Superior temporal gyrus (tissue), 1 donor: ENCODE results near the gene ARHGAP40.

Source experiments
- DNase-seq: peaks from one replicate; pipeline ENCODE4 v3.0.0-alpha.2; 2016; ENCODE audit errors: extremely low spot score

Gene ARHGAP40

GRCh38 chr20:38601216-38602184, at the start of gene ARHGAP40:
Gene ARHGAP40, plus strand, starts transcription at chr20:38601809.
- DNase-seq: no peak

GRCh38 chr20:38554986-38555385, 46.6 kb upstream of the ARHGAP40 start:
- no peak for DNase-seq

DNA sequence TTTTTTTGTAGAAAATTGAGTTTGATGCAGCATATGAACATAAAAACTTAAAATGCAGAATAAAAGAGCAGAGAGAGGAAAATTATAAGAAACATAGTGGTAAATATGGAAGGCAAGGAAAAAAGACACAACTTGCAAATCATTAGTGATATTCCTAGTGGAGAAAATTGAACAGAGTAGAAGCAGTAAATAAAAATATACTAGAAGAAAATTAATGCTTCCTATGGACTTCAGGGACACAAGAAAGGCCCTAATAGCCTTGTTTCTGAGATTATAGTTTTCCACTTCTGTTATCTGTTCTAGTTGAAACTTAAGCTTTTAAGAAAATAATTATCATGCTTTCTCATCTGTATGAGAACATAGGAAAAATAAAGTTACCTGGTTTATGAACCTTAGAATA, 46.2 kb upstream of the ARHGAP40 start:
- DNase-seq: no peak

DNA sequence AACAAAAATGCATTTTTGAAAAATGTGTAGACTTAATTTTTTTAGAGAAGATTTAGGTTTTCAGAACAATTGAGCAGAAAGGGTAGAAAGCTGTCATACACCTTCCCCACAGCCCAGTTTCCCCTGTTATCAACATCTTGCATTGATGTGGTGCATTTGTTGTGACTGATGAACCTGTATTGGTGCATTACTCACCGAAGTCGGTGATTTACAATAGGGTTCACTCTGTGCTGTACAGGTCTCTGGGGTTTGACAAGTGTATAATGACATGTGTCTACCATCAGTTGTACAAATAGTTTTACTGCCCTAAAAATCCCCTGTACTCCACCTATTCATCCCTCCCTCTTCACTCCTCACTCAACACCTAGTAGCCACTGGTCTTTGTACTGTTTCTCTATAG, 44.4 kb upstream of the ARHGAP40 start:
- DNase-seq: no peak

- no peak for DNase-seq
These were observed 42.8 kb upstream of the ARHGAP40 start for GRCh38 chr20:38558596-38559360.

DNA sequence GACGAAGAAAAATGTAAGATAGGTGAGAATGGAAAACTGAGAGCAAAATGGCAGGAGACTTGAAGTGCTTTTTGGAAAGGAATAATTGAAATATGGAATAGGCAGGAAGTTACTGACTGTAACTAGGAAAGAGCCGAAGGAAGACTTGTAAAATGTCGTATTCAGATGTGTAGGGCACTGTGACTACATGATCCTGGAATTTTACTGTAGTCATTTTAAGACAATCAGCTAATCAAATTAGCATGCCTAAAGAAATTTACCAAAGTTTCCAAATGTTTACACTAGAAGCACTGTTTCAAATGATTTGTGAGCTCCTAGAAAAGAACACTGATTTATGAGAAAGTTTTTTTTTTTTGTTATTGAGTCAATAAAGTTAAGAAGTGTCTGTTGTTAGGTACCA, 41.8 kb upstream of the ARHGAP40 start:
- no peak for DNase-seq

DNA sequence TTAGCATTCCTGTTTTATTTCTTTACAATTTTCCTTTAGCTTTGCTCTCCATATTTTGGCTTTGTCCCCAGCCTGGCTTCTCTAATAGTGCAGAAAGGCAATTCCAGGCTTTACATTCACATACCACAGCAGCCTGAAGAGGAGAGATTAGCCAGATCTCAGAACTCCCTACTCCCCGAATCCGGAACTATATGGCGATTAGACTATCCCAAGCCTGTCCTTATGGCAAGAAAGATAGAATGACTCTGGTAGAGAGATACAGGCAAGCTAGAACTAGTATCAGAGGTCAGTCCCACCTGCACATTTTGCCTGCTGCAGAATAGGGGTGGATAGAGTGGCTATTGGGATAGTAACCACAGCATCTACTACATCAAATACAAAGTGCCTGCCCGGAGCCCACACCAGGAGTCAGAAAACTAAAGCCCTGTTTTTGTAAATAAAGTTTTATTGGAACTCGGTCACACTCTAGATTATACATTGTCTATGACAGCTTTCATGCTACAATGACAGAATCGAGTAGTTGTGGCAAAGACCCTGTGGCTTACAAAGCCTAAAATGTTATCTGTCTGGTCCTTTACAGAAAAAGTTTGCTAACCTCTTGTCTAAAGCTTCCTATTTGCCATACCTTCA, 37.7 kb upstream of the ARHGAP40 start:
- no peak for DNase-seq

DNA sequence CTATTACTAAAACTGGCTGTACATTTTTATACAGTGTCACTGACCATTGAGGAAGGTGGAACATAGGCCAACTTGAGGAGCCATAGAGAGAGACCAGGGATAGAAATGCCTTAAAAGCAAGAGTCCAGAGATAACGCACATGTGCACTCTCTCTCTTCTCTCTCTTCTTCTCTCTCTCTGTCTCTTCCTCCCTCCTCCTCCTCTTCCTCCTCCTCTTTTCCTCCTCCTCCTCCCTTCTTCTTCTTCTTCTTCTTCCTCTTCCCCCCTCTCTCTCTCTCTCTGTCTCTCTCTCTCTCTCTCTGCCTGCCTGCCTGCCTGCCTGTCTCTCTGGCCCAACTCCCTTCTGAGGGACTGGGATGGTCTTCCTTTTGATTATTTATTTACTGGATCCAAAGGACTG, 36.9 kb upstream of the ARHGAP40 start:
- DNase-seq: no peak

- DNase-seq: no peak
These were observed 35.5 kb upstream of the ARHGAP40 start for GRCh38 chr20:38566036-38566598.

DNA sequence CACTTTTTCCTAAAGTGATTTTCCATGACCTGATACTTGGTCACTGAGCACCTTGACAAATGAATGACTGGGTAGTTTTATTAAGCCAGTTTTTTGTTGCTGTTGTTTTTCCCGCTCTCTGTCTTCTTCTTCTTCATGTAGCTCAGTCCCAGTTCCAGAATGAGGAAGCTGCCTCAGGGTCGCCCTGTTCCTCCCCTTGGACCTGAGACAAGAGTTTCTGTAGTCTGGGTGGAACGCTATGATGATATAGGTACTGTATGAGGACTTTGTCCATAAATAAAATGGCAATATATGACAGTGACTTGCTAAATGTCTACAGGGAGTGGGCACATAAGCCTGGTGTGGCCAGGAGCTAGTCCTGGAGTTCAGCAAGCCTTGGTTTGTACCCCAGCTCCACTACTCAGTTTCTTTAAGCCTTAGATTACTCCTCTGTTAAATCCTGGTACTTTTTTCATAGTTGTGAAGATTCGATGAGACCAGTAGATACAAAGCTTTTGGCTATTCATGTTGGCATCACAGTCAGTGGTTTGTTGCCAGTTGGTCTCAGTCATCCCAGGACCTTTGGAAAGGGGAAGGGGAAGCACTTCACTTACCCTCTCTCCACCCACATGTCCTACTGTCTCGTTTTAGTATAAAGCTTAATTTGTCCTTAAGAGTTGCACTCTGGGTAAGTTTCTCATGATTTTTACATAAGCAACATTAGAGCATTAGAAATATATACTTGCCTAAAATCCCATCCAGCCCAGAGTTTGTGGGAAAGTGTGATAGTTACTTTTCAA, 31.7 kb upstream of the ARHGAP40 start:
- no peak for DNase-seq

DNA sequence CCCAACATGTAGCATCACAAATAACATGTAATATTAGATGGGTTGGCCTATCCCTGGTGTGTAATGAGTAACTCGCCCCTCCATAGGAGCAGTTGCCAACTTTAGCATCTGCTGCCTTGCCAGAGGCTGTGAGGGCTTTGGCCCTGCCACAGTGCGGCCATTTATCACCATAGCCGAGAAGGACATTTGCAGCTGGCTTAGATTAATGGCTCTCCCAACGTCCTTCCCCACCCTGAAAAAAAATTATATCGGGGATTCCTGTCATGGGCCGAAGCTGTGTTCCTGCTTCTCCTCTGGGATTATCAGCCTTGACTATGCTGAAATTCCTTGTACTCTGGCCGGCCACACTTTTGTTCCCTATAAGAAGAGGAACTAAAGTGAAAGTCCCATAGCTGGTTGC, 28.2 kb upstream of the ARHGAP40 start:
- peak; percentile 37 for DNase-seq

GRCh38 chr20:38579219-38579910, 22.2 kb upstream of the ARHGAP40 start:
- no peak for DNase-seq

DNA sequence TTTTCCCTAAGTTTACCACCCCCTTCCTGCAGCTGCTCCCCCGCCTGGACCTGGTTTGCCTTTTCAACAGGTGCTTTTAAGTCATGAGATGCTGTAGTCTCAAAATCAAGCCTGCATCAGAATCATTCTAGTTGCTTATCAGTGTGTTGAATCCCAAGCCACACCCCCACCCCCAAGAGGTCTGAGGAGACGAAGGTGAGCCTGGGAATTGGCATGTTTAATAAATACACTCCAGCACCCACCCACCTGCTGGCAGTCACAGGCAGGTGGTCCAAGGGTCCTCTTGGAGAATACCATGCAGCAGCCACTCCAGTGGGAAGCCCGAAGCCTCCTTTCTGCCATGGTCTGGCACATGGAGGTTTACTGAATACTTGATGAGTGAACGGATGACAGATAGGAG, 21.7 kb upstream of the ARHGAP40 start:
- no peak for DNase-seq

DNA sequence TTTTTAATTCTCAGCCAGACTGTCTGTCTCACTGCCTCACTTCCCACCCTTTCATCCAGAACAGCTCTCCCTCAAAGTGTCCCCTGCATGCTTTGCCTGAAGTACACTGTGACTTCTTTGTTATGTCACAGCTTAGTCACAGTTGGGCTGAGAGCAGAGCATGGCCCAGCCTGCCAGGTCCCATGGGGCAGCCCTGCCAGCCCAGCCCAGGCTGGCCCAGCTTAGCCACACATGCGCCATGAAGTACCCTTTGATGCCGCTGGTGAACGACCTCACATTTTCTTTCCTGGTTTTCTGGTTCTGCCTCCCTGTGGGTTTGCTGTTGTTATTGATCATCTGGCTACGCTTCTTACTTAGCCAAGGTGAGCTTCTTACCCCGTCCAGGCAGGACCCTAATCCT, 20.6 kb upstream of the ARHGAP40 start, which contains the start of gene ADIG:
TSS of gene ADIG (plus strand) at position 185 of the 400 bp plus-strand sequence. CDS start at position 239, 54 bp downstream.
- peak; percentile 74 for DNase-seq

DNA sequence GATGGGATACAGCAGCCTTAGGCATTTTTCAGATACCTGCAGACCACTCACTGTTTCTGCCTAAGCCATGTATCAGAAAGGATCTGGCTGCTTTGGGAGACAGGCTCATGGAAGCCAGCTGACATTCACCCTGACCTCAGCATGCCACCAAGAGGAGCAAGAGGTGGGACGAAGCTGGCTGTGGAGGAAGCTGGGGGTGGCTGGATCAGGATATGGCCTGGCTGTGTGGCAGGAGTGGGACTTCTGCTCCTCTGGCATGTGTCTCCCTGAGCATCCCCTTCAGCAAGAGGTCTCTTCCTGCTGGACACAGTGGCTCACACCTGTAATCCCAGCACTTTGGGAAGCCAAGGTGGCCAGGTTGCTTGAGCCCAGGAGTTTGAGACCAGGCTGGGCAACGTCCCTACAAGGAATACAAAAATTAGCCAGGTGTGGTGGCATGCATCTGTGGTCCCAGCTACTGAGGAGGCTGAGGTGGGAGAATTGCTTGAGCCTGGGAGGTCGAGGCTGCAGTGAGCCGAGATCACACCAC, 19.7 kb upstream of the ARHGAP40 start:
- DNase-seq: no peak

DNA sequence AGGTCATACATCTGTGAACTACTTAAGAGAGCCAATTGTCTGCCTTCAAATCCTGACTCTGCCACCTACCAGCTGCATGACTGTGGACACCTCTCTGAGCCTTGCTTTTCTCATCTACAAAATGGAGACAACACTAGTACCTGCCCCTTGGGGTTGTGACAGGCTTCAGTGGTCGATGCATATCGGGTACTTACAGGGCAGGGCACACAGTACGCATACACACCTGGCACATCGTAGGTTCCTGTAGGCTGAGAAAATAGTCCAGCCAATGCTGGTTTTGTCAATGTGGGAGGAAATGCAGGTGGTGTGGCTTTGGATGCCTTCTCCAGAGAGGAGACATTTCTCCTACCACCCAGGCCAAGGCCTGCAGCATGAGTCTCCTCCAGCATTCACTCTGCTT, 18.3 kb upstream of the ARHGAP40 start:
- no peak for DNase-seq

GRCh38 chr20:38584099-38584763, 17.4 kb upstream of the ARHGAP40 start:
- DNase-seq: no peak

DNA sequence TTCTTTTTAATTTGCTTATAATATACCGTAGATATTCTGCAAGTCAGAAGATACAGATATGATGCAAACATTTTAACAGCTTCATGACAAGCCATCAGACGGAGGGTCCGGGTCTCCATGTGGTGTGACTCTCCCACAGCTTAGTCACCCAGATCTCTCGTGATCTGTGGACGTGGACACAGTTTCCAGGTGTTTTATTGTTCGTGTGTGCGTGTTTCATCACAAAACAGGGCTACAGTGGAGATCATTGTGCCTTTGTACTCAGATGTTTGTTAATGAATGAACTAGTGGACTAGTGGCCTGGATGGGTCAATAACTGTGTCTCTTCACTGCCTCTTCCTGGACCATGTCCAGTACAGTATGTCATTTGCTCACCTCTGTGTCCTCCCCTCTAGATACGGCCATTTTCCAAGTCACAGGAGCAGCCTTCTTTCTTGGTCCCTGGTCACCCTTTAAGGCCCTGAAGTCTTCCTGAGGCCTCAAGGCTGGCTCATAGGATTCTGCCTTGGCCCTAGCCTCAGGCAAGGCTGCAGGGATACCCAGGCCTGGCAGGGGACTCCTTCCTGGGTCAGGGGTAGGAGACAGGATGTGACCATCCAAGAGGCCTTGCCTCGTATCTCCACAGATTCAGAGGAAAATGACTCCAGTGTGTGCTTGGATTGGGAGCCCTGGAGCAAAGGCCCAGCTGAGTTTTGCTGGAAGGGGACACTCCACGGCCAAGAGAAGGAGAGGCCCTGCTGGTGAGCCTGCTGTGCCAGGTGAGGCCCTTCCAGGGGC, 16.0 kb upstream of the ARHGAP40 start:
- no peak for DNase-seq

- DNase-seq: no peak
These were observed 15.5 kb upstream of the ARHGAP40 start for GRCh38 chr20:38586181-38586525.
